ENCODE data around the gene FAM210B.

FAM210B gene

DNA sequence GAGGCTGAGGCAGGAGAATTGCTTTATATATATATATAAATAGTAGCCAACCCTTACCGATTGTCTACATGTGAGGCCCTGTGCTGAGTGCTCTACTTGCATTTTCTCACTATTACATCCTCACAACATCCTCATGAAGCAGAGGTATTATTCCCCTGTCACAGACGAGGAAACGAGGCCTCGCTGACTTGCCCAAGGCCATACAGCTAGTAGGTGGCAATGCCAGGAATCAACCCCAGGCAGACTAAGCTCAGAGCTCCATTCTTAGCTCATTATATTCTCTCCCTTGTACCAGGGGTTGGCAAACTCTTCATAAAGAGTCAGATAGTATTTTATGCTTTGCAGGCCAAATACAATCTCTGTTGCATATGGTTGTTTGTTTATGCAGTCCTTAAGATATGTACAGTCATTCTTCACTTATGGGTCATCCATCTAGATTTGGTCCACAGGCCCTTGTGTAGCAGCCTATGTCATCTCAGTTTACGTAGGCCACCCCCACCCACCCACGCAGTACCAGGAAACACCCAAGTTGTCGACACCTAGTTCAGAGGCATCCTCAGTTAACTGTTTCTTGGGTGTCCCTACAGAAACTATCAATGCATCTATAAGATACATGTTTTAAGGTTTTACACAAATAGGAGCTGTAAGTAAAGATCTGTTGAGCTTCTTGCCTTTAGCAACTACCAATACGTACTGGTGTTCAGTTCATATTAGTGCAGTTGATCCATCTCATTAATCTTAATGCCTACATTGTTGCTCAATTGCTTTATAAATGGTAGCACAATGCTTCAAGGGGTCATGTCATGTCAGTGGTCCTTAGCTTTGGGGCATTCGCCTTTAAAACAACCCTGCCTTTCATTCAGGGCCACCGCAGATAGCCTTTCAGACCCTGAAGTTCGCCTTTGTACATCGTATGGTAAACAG lies 56.3 kb downstream of the FAM210B start:
- TF ChIP-seq POLR2AphosphoS5 (IDR thresholded peaks at IDR 0.05; ENCODE audit: low read depth): no peak
- no peak for TF ChIP-seq GABPA (IDR thresholded peaks at IDR 0.05; ENCODE audit: low read depth)
- TF ChIP-seq SPI1 (IDR thresholded peaks at IDR 0.05; ENCODE audit: borderline replicate concordance, low read depth): no peak
- TF ChIP-seq REST (IDR thresholded peaks at IDR 0.05; ENCODE audit: insufficient replicate concordance, low read depth): no peak
- TF ChIP-seq, protein P1, sequence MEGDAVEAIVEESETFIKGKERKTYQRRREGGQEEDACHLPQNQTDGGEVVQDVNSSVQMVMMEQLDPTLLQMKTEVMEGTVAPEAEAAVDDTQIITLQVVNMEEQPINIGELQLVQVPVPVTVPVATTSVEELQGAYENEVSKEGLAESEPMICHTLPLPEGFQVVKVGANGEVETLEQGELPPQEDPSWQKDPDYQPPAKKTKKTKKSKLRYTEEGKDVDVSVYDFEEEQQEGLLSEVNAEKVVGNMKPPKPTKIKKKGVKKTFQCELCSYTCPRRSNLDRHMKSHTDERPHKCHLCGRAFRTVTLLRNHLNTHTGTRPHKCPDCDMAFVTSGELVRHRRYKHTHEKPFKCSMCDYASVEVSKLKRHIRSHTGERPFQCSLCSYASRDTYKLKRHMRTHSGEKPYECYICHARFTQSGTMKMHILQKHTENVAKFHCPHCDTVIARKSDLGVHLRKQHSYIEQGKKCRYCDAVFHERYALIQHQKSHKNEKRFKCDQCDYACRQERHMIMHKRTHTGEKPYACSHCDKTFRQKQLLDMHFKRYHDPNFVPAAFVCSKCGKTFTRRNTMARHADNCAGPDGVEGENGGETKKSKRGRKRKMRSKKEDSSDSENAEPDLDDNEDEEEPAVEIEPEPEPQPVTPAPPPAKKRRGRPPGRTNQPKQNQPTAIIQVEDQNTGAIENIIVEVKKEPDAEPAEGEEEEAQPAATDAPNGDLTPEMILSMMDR (IDR thresholded peaks at IDR 0.05; ENCODE audit: insufficient read depth, low read length): no peak
- no peaks in the 10 kb centered on the region for H3K27me3 ChIP-seq (ENCODE audit: insufficient read depth, poor library complexity, severe bottlenecking)
- H3K27ac ChIP-seq (replicated peaks): no peak overlapping the region
- no peak overlapping the region for H3K4me3 ChIP-seq (replicated peaks; ENCODE audit: insufficient read depth, low read length)
- no peak for DNase-seq (ENCODE audit: low read depth in 1 of 2, low spot score in 1 of 2)

DNA sequence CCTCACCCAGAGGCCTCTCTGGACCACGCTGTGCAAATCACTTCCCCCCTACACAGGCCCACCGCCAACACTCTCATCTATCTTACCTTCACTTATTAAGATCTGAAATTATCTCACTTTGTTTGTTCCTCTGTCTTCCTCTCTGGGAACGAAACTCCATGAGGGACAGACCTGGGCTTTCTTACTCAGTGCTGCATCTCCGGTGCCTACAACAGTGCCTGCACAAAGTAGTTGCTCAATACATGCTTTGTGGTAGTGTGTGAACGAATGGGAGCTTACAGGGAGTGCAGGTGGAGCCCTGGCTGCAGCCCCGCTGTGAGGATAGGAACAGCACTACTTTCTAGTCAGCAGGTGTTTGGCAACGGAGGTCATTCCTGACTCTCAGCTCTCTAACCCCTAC lies 58.6 kb downstream of the FAM210B start:
- Histone ChIP-seq H3K27ac (replicated peaks) (no peak overlapping the region; the same call in 1 of the 2 replicates), H3K27me3 (ENCODE audit: insufficient read depth, poor library complexity, severe bottlenecking) (no peaks in the 10 kb centered on the region), H3K4me3 (replicated peaks; ENCODE audit: insufficient read depth, low read length) (no peak overlapping the region)
- no peak for DNase-seq (ENCODE audit: low read depth in 1 of 2, low spot score in 1 of 2)
- TF ChIP-seq REST (IDR thresholded peaks at IDR 0.05; ENCODE audit: insufficient replicate concordance, low read depth): no peak
- TF ChIP-seq POLR2AphosphoS5 (IDR thresholded peaks at IDR 0.05; ENCODE audit: low read depth): no peak
- TF ChIP-seq GABPA (IDR thresholded peaks at IDR 0.05; ENCODE audit: low read depth): no peak
- TF ChIP-seq SPI1 (IDR thresholded peaks at IDR 0.05; ENCODE audit: borderline replicate concordance, low read depth): no peak
- TF ChIP-seq, protein P1 (IDR thresholded peaks at IDR 0.05; ENCODE audit: insufficient read depth, low read length): no peak

- no peak for DNase-seq (ENCODE audit: low read depth in 1 of 2, low spot score in 1 of 2)
- Histone ChIP-seq H3K4me3 (replicated peaks; ENCODE audit: insufficient read depth, low read length) (no peak overlapping the region), H3K27me3 (ENCODE audit: insufficient read depth, poor library complexity, severe bottlenecking) (no peaks in the 10 kb centered on the region), H3K27ac (replicated peaks) (peak overlapping the region; percentile 68)
- no peak for TF ChIP-seq GABPA (IDR thresholded peaks at IDR 0.05; ENCODE audit: low read depth)
- no peak for TF ChIP-seq REST (IDR thresholded peaks at IDR 0.05; ENCODE audit: insufficient replicate concordance, low read depth)
- TF ChIP-seq, protein P1 (IDR thresholded peaks at IDR 0.05; ENCODE audit: insufficient read depth, low read length): no peak
- TF ChIP-seq SPI1 (IDR thresholded peaks at IDR 0.05; ENCODE audit: borderline replicate concordance, low read depth): no peak
- TF ChIP-seq POLR2AphosphoS5 (IDR thresholded peaks at IDR 0.05; ENCODE audit: low read depth): no peak
Measured at GRCh38 chr20:56417911-56418310, 59.1 kb downstream of the FAM210B start.
